ENCODE data around the gene CASQ1. TPM values are rescaled to one million over a fixed set of nuclear protein-coding genes. Genes with fewer than 3 reads are reported as not detected.

The CASQ1 gene
- not detected in 5 replicates for total RNA-seq (2022; extraction: Qiagen RNA extraction; ENCODE audit: low read depth)

DNA sequence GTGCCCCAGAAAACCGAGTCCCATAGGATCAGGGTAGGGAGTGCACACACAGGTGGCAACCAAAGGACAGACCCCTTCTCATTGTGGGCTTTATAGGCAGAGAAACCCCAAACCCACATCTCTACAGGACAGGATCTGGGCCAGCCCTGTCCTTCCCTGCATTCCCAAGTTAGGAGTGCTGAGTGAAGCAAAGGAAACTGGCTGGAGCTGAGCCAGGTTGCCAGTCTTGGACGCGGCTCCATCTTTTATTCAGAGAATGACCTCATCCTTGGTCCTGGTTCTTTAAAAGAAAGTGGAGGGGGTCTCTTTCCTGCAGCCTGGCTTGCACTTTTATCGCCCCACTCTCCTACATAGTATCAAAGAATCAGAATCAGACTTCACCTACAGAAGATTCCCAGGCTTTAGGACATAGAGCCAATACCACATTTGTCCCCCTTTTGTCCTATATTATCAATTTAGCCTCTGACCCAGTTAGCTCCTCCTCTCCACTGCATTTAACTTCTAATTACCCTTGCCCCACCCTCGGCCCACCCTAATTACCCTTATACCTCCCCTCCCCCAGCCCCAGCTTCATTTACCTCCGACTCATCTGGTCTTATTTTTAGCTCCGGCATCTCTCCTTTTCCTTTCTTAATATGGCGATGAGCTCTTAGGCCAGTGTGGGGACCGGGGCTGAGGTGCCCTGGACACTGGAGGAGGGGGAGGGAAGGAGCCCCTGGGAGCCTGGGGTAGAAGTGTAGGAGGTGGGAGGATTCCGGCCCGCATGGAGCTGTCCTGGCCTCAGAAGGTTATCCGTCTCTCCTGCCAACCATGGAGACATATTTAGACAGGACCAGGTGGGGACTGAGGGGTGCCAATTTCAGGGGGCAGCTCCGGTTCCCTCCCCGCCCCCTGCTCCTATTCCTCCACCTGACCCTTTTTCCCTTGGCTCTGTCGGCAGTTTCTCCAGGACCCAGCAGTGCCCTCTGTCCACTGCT is at the start of gene CASQ1:
CASQ1 (plus strand) TSS at position 927 of the 977 bp plus-strand sequence. CDS start 177 bp downstream, outside the sequence.

DNA sequence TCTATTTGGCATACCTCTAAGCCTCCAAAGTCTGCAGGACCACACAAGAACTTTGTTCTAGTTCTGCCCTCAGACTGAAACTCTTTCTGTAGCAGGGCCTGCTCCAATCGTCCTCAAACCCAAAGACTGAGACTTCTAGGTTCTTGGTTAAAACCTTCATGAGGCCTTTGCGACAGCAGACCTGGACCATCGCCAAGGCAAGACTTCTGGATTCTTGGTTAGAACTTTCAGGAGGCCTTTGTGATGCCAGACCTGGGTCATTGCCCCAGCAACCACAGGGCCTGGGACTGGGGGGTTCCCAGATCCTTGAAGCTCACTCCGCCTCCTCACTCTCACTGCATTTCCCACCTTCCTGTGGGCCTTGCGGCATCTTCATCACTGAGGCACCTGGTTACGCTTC is 39.1 kb upstream of the CASQ1 start, which contains the start of gene ATP1A4:
ATP1A4 (plus strand) TSS at position 301 of the 400 bp plus-strand sequence. CDS start 438 bp downstream, outside the sequence.

DNA sequence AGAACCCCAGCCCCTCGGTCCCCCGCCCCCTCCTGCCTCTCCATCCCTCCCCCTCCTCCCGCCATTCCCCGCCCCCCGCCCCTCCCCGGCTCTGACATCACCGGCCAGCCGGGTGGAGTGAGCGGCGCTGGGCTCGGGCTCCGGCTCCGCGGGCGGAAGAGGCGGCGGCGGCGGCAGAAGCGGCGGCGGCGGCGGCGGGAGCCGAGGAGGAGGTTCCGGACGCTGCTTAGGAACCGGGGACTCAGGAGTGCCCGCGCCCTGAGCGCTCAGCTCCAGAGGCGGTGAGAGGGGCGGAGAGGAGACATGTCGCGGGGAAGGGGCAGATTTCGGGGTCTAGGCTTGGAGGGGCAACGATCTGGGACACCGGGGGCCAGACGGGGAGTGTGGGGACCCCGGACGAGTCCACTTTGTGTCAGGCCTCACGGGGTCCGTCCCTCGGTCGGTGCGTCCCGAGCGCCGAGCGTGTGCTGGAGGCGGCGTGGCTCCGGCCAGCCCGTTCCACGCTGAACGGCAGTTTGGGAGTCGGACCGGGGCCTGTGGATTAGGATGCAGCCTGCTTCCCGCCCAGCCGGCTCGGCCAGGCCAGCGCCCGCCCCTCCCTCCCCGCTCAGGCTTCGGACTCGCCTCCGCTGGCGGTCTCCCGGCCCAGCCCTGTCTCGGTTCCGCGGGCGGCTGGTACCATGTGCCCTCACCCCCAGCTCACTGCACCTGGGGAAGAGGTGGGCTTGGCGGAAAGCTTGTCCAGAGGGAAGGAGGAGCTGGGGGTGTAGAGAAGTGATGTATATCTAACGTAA is 15.1 kb downstream of the CASQ1 start, which contains the start of gene PEA15:
PEA15 (plus strand) TSS at position 143 of the 794 bp plus-strand sequence. CDS start 6,161 bp downstream, outside the sequence.

Other genes starting within 250 kb of the CASQ1 start
- gene IGSF9, start 245.0 kb upstream of the CASQ1 start, total RNA-seq (2022; extraction: Qiagen RNA extraction; ENCODE audit: low read depth), result 0.17 to 0.27 TPM (median 0.22 TPM) in 5 replicates
- gene SLAMF9, start 236.3 kb upstream of the CASQ1 start, total RNA-seq (2022; extraction: Qiagen RNA extraction; ENCODE audit: low read depth), result 0.27 to 0.61 TPM (median 0.45 TPM) in 4 of 5 replicates, not detected in the other
- 2.5 to 5.0 TPM (median 4.6 TPM) in 5 replicates for gene PIGM, start 158.6 kb upstream of the CASQ1 start, total RNA-seq (2022; extraction: Qiagen RNA extraction; ENCODE audit: low read depth)
- not detected in 5 replicates for gene KCNJ10, start 120.4 kb upstream of the CASQ1 start, total RNA-seq (2022; extraction: Qiagen RNA extraction; ENCODE audit: low read depth)
- not detected in 5 replicates for gene KCNJ9, start 109.0 kb upstream of the CASQ1 start, total RNA-seq (2022; extraction: Qiagen RNA extraction; ENCODE audit: low read depth)
- gene IGSF8, start 92.0 kb upstream of the CASQ1 start, total RNA-seq (2022; extraction: Qiagen RNA extraction; ENCODE audit: low read depth), result 5.6 to 10.4 TPM (median 8.4 TPM) in 5 replicates
- gene ATP1A2, start 74.8 kb upstream of the CASQ1 start, total RNA-seq (2022; extraction: Qiagen RNA extraction; ENCODE audit: low read depth), result 0.03 to 0.04 TPM (median 0.03 TPM) in 3 of 5 replicates, not detected in the others
- not detected in 5 replicates for gene ATP1A4, start 39.0 kb upstream of the CASQ1 start, total RNA-seq (2022; extraction: Qiagen RNA extraction; ENCODE audit: low read depth)
- gene PEA15, start 14.8 kb downstream of the CASQ1 start, total RNA-seq (2022; extraction: Qiagen RNA extraction; ENCODE audit: low read depth), result 190 to 210 TPM (median 195 TPM) in 5 replicates
- gene DCAF8, start 72.0 kb downstream of the CASQ1 start, total RNA-seq (2022; extraction: Qiagen RNA extraction; ENCODE audit: low read depth), result 43.4 to 52.8 TPM (median 51.7 TPM) in 5 replicates
- gene PEX19, start 94.6 kb downstream of the CASQ1 start, total RNA-seq (2022; extraction: Qiagen RNA extraction; ENCODE audit: low read depth), result 20.5 to 32.1 TPM (median 23.6 TPM) in 5 replicates
- gene COPA, start 152.7 kb downstream of the CASQ1 start, total RNA-seq (2022; extraction: Qiagen RNA extraction; ENCODE audit: low read depth), result 77.4 to 91.2 TPM (median 83.1 TPM) in 5 replicates
- gene NCSTN, start 152.8 kb downstream of the CASQ1 start, total RNA-seq (2022; extraction: Qiagen RNA extraction; ENCODE audit: low read depth), result 40.6 to 47.7 TPM (median 43.9 TPM) in 5 replicates
- 0.34 to 0.70 TPM (median 0.42 TPM) in 5 replicates for gene NHLH1, start 176.5 kb downstream of the CASQ1 start, total RNA-seq (2022; extraction: Qiagen RNA extraction; ENCODE audit: low read depth)
- 0.61 to 1.1 TPM (median 1.0 TPM) in 5 replicates for gene VANGL2, start 210.0 kb downstream of the CASQ1 start, total RNA-seq (2022; extraction: Qiagen RNA extraction; ENCODE audit: low read depth)